ENCODE results near the gene GARNL3. TPM values are rescaled to one million over a fixed set of nuclear protein-coding genes. Genes with fewer than 3 reads are reported as not detected.

Gene GARNL3
- total RNA-seq, 4 donors from 2014 or later: 11.9 to 19.1 (median 16.5) TPM

- WGBS, 2 donors: 69 to 75% methylated on average over 7 of the region's 7 CpGs
- intact Hi-C loops (cut with DNase I; ENCODE audit: low total_unique reads): no loop called here
- DNase-seq (ENCODE audit: low spot score in 2 of 2): peak in 1 of 2 donors; percentile 50
- TF ChIP-seq CTCF (IDR thresholded peaks at IDR 0.05) (no peak), POLR2A (IDR thresholded peaks at IDR 0.05) (no peak)
- H3K4me3 ChIP-seq (ENCODE audit: low read depth, poor library complexity, severe bottlenecking): no peak overlapping the region
Measured at GRCh38 chr9:127344368-127345000, 79.9 kb downstream of the GARNL3 start.

- DNase-seq (ENCODE audit: low spot score in 2 of 2): peak in 1 of 2 donors; percentile 78
- no peak overlapping the region for H3K4me3 ChIP-seq (ENCODE audit: low read depth, poor library complexity, severe bottlenecking)
- no peak for TF ChIP-seq CTCF (IDR thresholded peaks at IDR 0.05)
- TF ChIP-seq POLR2A (IDR thresholded peaks at IDR 0.05): no peak
- intact Hi-C loops (cut with DNase I; ENCODE audit: low total_unique reads): no loop called here
- 89 to 95% methylated on average over 3 of the region's 3 CpGs for WGBS, 2 donors
Measured at GRCh38 chr9:127345566-127345965, 81.0 kb downstream of the GARNL3 start.

GRCh38 chr9:127346584-127346983 is 82.0 kb downstream of the GARNL3 start:
- 79 to 83% methylated on average over 6 of the region's 6 CpGs for WGBS, 2 donors
- no peak overlapping the region for H3K4me3 ChIP-seq (ENCODE audit: low read depth, poor library complexity, severe bottlenecking)
- TF ChIP-seq POLR2A (IDR thresholded peaks at IDR 0.05): no peak
- TF ChIP-seq CTCF (IDR thresholded peaks at IDR 0.05): no peak
- peak in 1 of 2 donors; percentile 54 for DNase-seq (ENCODE audit: low spot score in 2 of 2)
- intact Hi-C loops (cut with DNase I; ENCODE audit: low total_unique reads): no loop called here

GRCh38 chr9:127347831-127348776 is 83.5 kb downstream of the GARNL3 start:
- H3K4me3 ChIP-seq (ENCODE audit: low read depth, poor library complexity, severe bottlenecking): no peak overlapping the region
- WGBS, 2 donors: 75 to 76% methylated on average over 8 of the region's 8 CpGs
- intact Hi-C loops (cut with DNase I; ENCODE audit: low total_unique reads): no loop called here
- TF ChIP-seq CTCF (IDR thresholded peaks at IDR 0.05) (no peak), POLR2A (IDR thresholded peaks at IDR 0.05) (no peak)
- DNase-seq (ENCODE audit: low spot score in 2 of 2): no peak

- intact Hi-C loops (cut with DNase I; ENCODE audit: low total_unique reads): no loop called here
- no peak for DNase-seq (ENCODE audit: low spot score in 2 of 2)
- TF ChIP-seq CTCF (IDR thresholded peaks at IDR 0.05) (no peak), POLR2A (IDR thresholded peaks at IDR 0.05) (no peak)
- H3K4me3 ChIP-seq (ENCODE audit: low read depth, poor library complexity, severe bottlenecking): no peak overlapping the region
- 95 to 97% methylated on average over 12 of the region's 12 CpGs for WGBS, 2 donors
Measured at GRCh38 chr9:127349483-127350113, 85.0 kb downstream of the GARNL3 start.
